IMR-90 (cell line): Measurements from ENCODE around the gene RIC8A. TPM values are rescaled to one million over a fixed set of nuclear protein-coding genes. Genes with fewer than 3 reads are reported as not detected.

ENCODE experiments used
- ATAC-seq: fragments of 200-7000 bp; cut with Tn5 transposase; 2 replicates; pipeline ENCODE4 v1.9.1; 2020; ENCODE audit warnings: low read depth, mild to moderate bottlenecking, moderate library complexity
- BruUV-seq: library from RNA; stranded (reverse); fragments of 400-500 nt; replicated peaks from 2 replicates; lab custom pipeline; 2021; lab: Mats Ljungman, UMichigan
- CTCF ChIA-PET: fragments of 300-600 bp; formaldehyde crosslinking; extraction: SDS; loops from one replicate; lab custom pipeline; 2021; ENCODE audit warnings: antibody characterized with exemption; lab: Yijun Ruan, JAX
- POLR2A ChIA-PET: fragments of 300-600 bp; sonication (Branson Sonifier 250); formaldehyde crosslinking; loops from one replicate; lab custom pipeline; 2022; ENCODE audit warnings: antibody characterized with exemption; ENCODE audit not compliant: unreplicated experiment; lab: Charles Lee
- DNase-seq: peaks from one replicate; pipeline ENCODE4 v3.0.0; 2013
- H2AFZ ChIP-seq: replicated peaks from 2 replicates; pipeline ENCODE3; 2013; ENCODE audit warnings: low read length, mild to moderate bottlenecking; ENCODE audit not compliant: poor library complexity
- H2AK5ac ChIP-seq: 2 replicates; pipeline ENCODE4 v1.6.1; 2013; ENCODE audit warnings: low read depth, low read length, inconsistent platforms
- H2AK9ac ChIP-seq: replicated peaks from 2 replicates; pipeline ENCODE3; 2013; ENCODE audit warnings: mild to moderate bottlenecking, low read depth, low read length, moderate library complexity; ENCODE audit not compliant: poor library complexity
- H2BK120ac ChIP-seq: 2 replicates; pipeline ENCODE4 v1.6.1; 2013; ENCODE audit warnings: low read depth, low read length, inconsistent platforms
- H2BK15ac ChIP-seq: 3 replicates; pipeline ENCODE4 v1.6.1; 2013; ENCODE audit warnings: low read depth, low read length, inconsistent platforms
- H2BK20ac ChIP-seq: 2 replicates; pipeline ENCODE4 v1.6.1; 2013; ENCODE audit warnings: low read depth, mild to moderate bottlenecking, inconsistent platforms, low read length, moderate library complexity
- H2BK5ac ChIP-seq: 2 replicates; pipeline ENCODE4 v1.6.1; 2013; ENCODE audit warnings: mild to moderate bottlenecking, low read depth, low read length, inconsistent platforms; ENCODE audit not compliant: poor library complexity, severe bottlenecking
- H3K14ac ChIP-seq: replicated peaks from 2 replicates; pipeline ENCODE4 v1.6.1; 2013; ENCODE audit warnings: low read depth, low read length, inconsistent platforms
- H3K18ac ChIP-seq: 2 replicates; pipeline ENCODE4 v1.6.1; 2013; ENCODE audit warnings: low read depth, low read length, control low read depth
- H3K23ac ChIP-seq: 2 replicates; pipeline ENCODE4 v1.6.1; 2013; ENCODE audit warnings: low read depth, low read length, inconsistent platforms
- H3K27ac ChIP-seq: 2 replicates; pipeline ENCODE4 v1.5.1; 2013; ENCODE audit warnings: mild to moderate bottlenecking, control low read depth, low read length; ENCODE audit not compliant: insufficient read depth
- H3K27me3 ChIP-seq: 2 replicates; pipeline ENCODE4 v1.6.1; 2013; ENCODE audit warnings: low read length; ENCODE audit not compliant: control insufficient read depth, insufficient read depth
- H3K36me3 ChIP-seq: 2 replicates; pipeline ENCODE4 v1.6.1; 2013; ENCODE audit warnings: low read length, mixed read lengths; ENCODE audit not compliant: control insufficient read depth, insufficient read depth
- H3K4ac ChIP-seq: 2 replicates; pipeline ENCODE4 v1.6.1; 2013; ENCODE audit warnings: low read depth, low read length, inconsistent platforms
- H3K4me1 ChIP-seq: 2 replicates; pipeline ENCODE4 v1.6.1; 2013; ENCODE audit warnings: low read length, mixed read lengths; ENCODE audit not compliant: control insufficient read depth, insufficient read depth
- H3K4me2 ChIP-seq: 2 replicates; pipeline ENCODE4 v1.6.1; 2013; ENCODE audit warnings: low read depth, mild to moderate bottlenecking, control low read depth, low read length, moderate library complexity
- H3K4me3 ChIP-seq: 2 replicates; pipeline ENCODE4 v1.5.1; 2013; ENCODE audit warnings: low read depth, mild to moderate bottlenecking, control low read depth, low read length, moderate library complexity; ENCODE audit not compliant: insufficient read depth
- H3K56ac ChIP-seq: 2 replicates; pipeline ENCODE4 v1.6.1; 2013; ENCODE audit warnings: low read length, inconsistent platforms; ENCODE audit not compliant: insufficient read depth; ENCODE audit errors: extremely low read depth
- H3K79me1 ChIP-seq, 2 experiments: 2 replicates each; pipeline ENCODE4 v1.6.1; 2013; ENCODE audit warnings: low read length in 2 of 2, inconsistent platforms in 1 of 2, low read depth in 1 of 2
- H3K9ac ChIP-seq: 2 replicates; pipeline ENCODE4 v1.6.1; 2013; ENCODE audit warnings: low read depth, low read length, control low read depth
- H3K9me1 ChIP-seq: 2 replicates; pipeline ENCODE4 v1.6.1; 2013; ENCODE audit warnings: low read length, inconsistent platforms; ENCODE audit not compliant: insufficient read depth
- H3K9me3 ChIP-seq: 2 replicates; pipeline ENCODE4 v1.6.1; 2013; ENCODE audit warnings: low read length; ENCODE audit not compliant: control insufficient read depth, insufficient read depth
- H4K20me1 ChIP-seq: 2 replicates; pipeline ENCODE4 v1.6.1; 2013; ENCODE audit warnings: low read length, inconsistent platforms; ENCODE audit not compliant: insufficient read depth
- H4K5ac ChIP-seq: 2 replicates; pipeline ENCODE4 v1.6.1; 2013; ENCODE audit warnings: mild to moderate bottlenecking, low read depth, low read length, control low read depth
- H4K8ac ChIP-seq, 2 experiments: 2 replicates each; pipeline ENCODE4 v1.6.1; 2013; ENCODE audit warnings: low read depth in 2 of 2, low read length in 2 of 2, control low read depth in 1 of 2, inconsistent platforms in 1 of 2
- H4K91ac ChIP-seq: 2 replicates; pipeline ENCODE4 v1.6.1; 2013; ENCODE audit warnings: low read depth, low read length, inconsistent platforms; ENCODE audit not compliant: insufficient read depth
- BHLHE40 ChIP-seq: fragments of 150-350 bp; IDR thresholded peaks from 2 replicates; pipeline ENCODE4 v1.6.1; 2016; ENCODE audit warnings: mild to moderate bottlenecking, low read depth, low read length
- CEBPB ChIP-seq: IDR thresholded peaks from 2 replicates; pipeline ENCODE4 v1.6.1; 2012; ENCODE audit warnings: low read depth, low read length, improper control_type of control experiment
- CHD1 ChIP-seq: IDR thresholded peaks from 2 replicates; pipeline ENCODE4 v1.6.1; 2012; ENCODE audit warnings: low read depth, low read length, improper control_type of control experiment
- CTCF ChIP-seq: conservative IDR thresholded peaks from 2 replicates; pipeline ENCODE4 v1.5.1; 2012; ENCODE audit warnings: mild to moderate bottlenecking, low read depth, low read length, improper control_type of control experiment
- FOS ChIP-seq: fragments of 150-350 bp; IDR thresholded peaks from 2 replicates; pipeline ENCODE4 v1.6.1; 2016; ENCODE audit warnings: low read depth, low read length
- MAFK ChIP-seq: IDR thresholded peaks from 2 replicates; pipeline ENCODE4 v1.6.1; 2012; ENCODE audit warnings: low read depth, low read length, improper control_type of control experiment
- MAZ ChIP-seq: IDR thresholded peaks from 2 replicates; pipeline ENCODE4 v1.6.1; 2012; ENCODE audit warnings: low read depth, mild to moderate bottlenecking, low read length, improper control_type of control experiment, moderate library complexity, borderline replicate concordance
- NFE2L2 ChIP-seq: fragments of 150-350 bp; IDR thresholded peaks from 2 replicates; pipeline ENCODE4 v1.6.1; 2016; ENCODE audit warnings: low read depth, mild to moderate bottlenecking, low read length
- POLR2A ChIP-seq: IDR thresholded peaks from 2 replicates; pipeline ENCODE4 v1.6.1; 2012; ENCODE audit warnings: mild to moderate bottlenecking, low read depth, low read length
- RAD21 ChIP-seq: IDR thresholded peaks from 2 replicates; pipeline ENCODE4 v1.6.1; 2012; ENCODE audit warnings: low read length, improper control_type of control experiment
- RCOR1 ChIP-seq: IDR thresholded peaks from 2 replicates; pipeline ENCODE4 v1.6.1; 2012; ENCODE audit warnings: mild to moderate bottlenecking, low read length, improper control_type of control experiment; ENCODE audit not compliant: insufficient replicate concordance
- RFX5 ChIP-seq: IDR thresholded peaks from 2 replicates; pipeline ENCODE4 v1.8.0; 2012; ENCODE audit warnings: low read depth, mild to moderate bottlenecking, low read length, moderate library complexity
- SMC3 ChIP-seq: fragments of 150-350 bp; IDR thresholded peaks from 2 replicates; pipeline ENCODE4 v1.6.1; 2016; ENCODE audit warnings: low read depth, mild to moderate bottlenecking, antibody characterized with exemption, low read length, moderate library complexity
- USF2 ChIP-seq: fragments of 150-350 bp; IDR thresholded peaks from 2 replicates; pipeline ENCODE4 v1.6.1; 2017; ENCODE audit warnings: mild to moderate bottlenecking, antibody characterized with exemption, low read length, low read depth
- WGBS, 2 experiments: methylation state at CpG; one replicate each; pipeline versions ENCODE4 v1.1.5 to v1.1.7; 2013; ENCODE audit warnings: missing lambda C conversion rate in 2 of 2; ENCODE audit not compliant: insufficient read length in 1 of 2; ENCODE audit errors: extremely low coverage in 2 of 2; 5-methylcytosine and 5-hydroxymethylcytosine counted together
- dilution Hi-C: fragments of 300-500 bp; cut with HindIII; formaldehyde crosslinking; loops from one replicate; pipeline ENCODE4 v1.14.3; 2018; ENCODE audit warnings: low sequenced_read_pairs; ENCODE audit not compliant: unreplicated experiment
- in situ Hi-C: fragments of 300-500 bp; cut with MboI; formaldehyde crosslinking; loops from 3 replicates; pipeline ENCODE4 v1.14.3; 2019; ENCODE audit warnings: low sequenced_read_pairs, inconsistent platforms, mixed read lengths
- intact Hi-C: fragments of 100-400 bp; cut with micrococcal nuclease; formaldehyde crosslinking; loops from 2 replicates; pipeline ENCODE4 v1.10.0; 2022
- polyA plus RNA-seq, 3 experiments: library from polyadenylated mRNA; depleted of rRNA; stranded (reverse); fragments of >200 nt; gene quantifications; 2 replicates each; pipeline ENCODE4 v1.2.3, GENCODE V29; 2012; ENCODE audit warnings: low replicate concordance in 1 of 3
- total RNA-seq: library from RNA; depleted of rRNA; stranded (reverse); fragments of >200 nt; gene quantifications from 2 replicates; pipeline ENCODE4 v1.2.3, GENCODE V29; 2012

RIC8A gene
- total and polyA plus RNA-seq, 2 of the 4 experiments (the other 2 are of a cell fraction): 129 to 188 TPM

DNA sequence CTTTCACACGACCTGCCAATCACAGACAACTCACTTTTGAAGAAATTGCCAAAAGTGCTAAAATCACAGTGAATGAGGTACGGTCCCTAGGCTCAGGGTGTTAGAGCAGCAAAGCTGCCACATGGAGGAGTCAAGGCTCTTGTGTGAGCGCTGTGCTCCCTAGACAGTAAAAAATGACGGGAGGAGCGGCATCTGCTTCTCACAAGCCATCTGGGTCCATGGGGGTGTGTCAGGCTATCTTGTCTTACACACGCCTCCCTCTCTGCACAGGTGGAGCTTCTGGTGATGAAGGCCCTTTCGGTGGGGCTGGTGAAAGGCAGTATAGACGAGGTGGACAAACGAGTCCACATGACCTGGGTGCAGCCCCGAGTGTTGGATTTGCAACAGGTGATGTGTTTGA lies 44.0 kb downstream of the RIC8A start:
- Histone ChIP-seq H3K18ac (no peak overlapping the region), H3K4me2 (no peak overlapping the region)
- POLR2A ChIA-PET: interaction anchor here (0.8 kb wide), 1 partner anchor 17 kb away, joined by 3 read pairs; no protein-coding TSS in a partner anchor

More for the DNA sequence above, 44.0 kb downstream of the RIC8A start:
- H3K23ac ChIP-seq: no peak overlapping the region
- no peak overlapping the region for H2AK5ac ChIP-seq
- no peak overlapping the region for H2BK5ac ChIP-seq
- H4K8ac ChIP-seq: no peak overlapping the region
- H3K27me3 ChIP-seq: no peaks in the 10 kb centered on the region; the same call in 1 of the 2 replicates
- ATAC-seq (no peak), DNase-seq (no peak)
- no peak overlapping the region for H3K27ac ChIP-seq
- no peaks in the 10 kb centered on the region for H3K9me1 ChIP-seq
- H3K36me3 ChIP-seq: peaks cover 45% of the 10 kb centered on the region
- in situ Hi-C loops (no loop called here), dilution Hi-C loops (no loop called here), intact Hi-C loops (loop anchor here (2.0 kb wide), 1 partner anchor 111 kb away; no protein-coding TSS in a partner anchor)
- WGBS, 2 experiments: 95% methylated on average over 4 of the region's 10 CpGs; no CpG with 5 or more reads in 1 of the 2 experiments
- no peak overlapping the region for H2AFZ ChIP-seq
- H3K4me3 ChIP-seq: no peak overlapping the region
- TF ChIP-seq NFE2L2: no peak
- TF ChIP-seq RFX5: no peak
- no peak for TF ChIP-seq POLR2A
- TF ChIP-seq SMC3: no peak
- TF ChIP-seq CEBPB: no peak
- no peak for TF ChIP-seq MAFK
- TF ChIP-seq RCOR1: no peak
- TF ChIP-seq CHD1: no peak
- no peak for TF ChIP-seq FOS
- no peak for TF ChIP-seq BHLHE40
- no peak for TF ChIP-seq MAZ
- no peak for TF ChIP-seq USF2
- TF ChIP-seq RAD21: no peak
- TF ChIP-seq CTCF: no peak
- H2BK15ac ChIP-seq: no peak overlapping the region
- no peak overlapping the region for H4K91ac ChIP-seq
- H3K4me1 ChIP-seq: no peaks in the 10 kb centered on the region
- no peak overlapping the region for H2BK20ac ChIP-seq
- H4K5ac ChIP-seq: no peak overlapping the region
- no peak overlapping the region for H3K4ac ChIP-seq
- H2BK120ac ChIP-seq: no peak overlapping the region
- H3K9me3 ChIP-seq: no peaks in the 10 kb centered on the region
- H3K56ac ChIP-seq: no peak overlapping the region
- no TSS peak for BruUV-seq
- no peaks in the 10 kb centered on the region; the same call in 1 of the 2 replicates for H4K20me1 ChIP-seq
- no peak overlapping the region for H3K9ac ChIP-seq
- no peak overlapping the region for H3K14ac ChIP-seq
- H3K79me1 ChIP-seq: peaks cover under 1 to 9% of the 10 kb centered on the region in 2 experiments; a peak in 2 of 4 replicates
- no peak overlapping the region for H2AK9ac ChIP-seq
- CTCF ChIA-PET: interaction anchor here (1.2 to 1.4 kb wide), 5 partner anchors 8 to 54 kb away, joined by 3 to 10 read pairs (median 4); no protein-coding TSS in a partner anchor
